SKM-1 (cell line): ENCODE results near the gene DOCK1.
A peak's percentile ranks its signal among the peaks of the same experiment; 100 is the strongest.

ENCODE experiments used
- DNase-seq: peaks from one replicate; lab custom pipeline; 2025; ENCODE audit not compliant: unreplicated experiment; lab: John Stamatoyannopoulos, UW

Gene DOCK1

GRCh38 chr10:127374901-127375300 is 469.7 kb downstream of the DOCK1 start:
- DNase-seq, result no peak

- no peak for DNase-seq
Observed at GRCh38 chr10:127375461-127375860, 470.2 kb downstream of the DOCK1 start.

GRCh38 chr10:127376071-127376470 is 470.8 kb downstream of the DOCK1 start:
- DNase-seq, result no peak

DNA sequence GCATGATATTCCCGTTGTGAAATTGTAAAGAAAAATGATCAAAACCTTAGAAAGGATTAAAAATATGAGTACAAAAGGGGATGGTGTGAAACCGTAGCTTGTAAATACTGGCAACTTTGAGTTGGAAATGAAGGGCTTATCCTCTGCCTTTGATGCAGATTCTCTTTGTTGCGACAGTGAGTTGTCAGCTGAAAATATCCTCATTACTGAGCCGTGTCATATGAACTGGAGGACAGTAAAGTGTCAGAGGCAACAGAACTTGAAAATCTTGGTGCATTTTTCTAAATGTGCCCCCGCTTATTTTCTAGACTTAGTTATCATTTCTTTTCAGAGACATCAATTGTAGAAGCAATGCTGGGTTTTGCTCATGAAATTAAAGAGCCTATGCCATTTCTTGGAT is 473.4 kb downstream of the DOCK1 start:
- no peak for DNase-seq

- no peak for DNase-seq
Observed at GRCh38 chr10:127384532-127384931, 479.3 kb downstream of the DOCK1 start.

- no peak for DNase-seq
Observed at GRCh38 chr10:127385066-127385465, 479.8 kb downstream of the DOCK1 start.

DNA sequence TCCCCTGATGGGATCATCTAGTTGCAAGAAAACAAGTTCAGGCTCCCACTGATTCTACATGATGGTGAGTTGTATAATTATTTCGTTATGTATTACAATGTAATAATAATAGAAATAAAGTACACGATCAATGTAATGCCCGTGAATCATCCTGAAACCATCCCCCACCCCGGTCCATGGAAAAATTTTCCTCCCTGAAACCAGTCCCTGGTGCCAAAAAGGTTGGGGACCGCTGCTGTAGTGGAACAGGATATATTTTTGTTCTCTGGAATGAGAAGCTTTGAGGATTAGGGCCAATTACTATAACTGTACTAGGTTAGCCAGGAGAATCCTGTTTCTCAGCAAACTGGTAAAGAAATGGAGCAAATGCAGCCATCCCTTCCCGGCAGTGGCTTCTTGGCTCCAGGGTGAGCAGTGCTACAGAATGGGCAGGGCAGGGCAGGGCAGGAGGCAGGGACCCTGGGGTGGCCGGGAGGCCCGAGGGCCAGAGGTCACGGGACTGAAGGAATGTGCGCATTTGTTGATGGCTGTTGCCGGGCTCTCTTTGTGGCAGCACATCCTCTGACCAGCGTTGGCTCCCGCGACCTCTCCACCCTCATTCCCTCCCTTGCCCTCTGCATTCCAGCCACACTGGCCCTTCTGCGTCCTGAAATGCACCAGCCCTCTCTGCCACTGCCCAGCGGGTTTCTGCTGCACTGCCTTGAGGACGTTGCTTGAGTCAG is 481.5 kb downstream of the DOCK1 start:
- no peak for DNase-seq

- no peak for DNase-seq
Observed at GRCh38 chr10:127391875-127392274, 486.6 kb downstream of the DOCK1 start.

DNA sequence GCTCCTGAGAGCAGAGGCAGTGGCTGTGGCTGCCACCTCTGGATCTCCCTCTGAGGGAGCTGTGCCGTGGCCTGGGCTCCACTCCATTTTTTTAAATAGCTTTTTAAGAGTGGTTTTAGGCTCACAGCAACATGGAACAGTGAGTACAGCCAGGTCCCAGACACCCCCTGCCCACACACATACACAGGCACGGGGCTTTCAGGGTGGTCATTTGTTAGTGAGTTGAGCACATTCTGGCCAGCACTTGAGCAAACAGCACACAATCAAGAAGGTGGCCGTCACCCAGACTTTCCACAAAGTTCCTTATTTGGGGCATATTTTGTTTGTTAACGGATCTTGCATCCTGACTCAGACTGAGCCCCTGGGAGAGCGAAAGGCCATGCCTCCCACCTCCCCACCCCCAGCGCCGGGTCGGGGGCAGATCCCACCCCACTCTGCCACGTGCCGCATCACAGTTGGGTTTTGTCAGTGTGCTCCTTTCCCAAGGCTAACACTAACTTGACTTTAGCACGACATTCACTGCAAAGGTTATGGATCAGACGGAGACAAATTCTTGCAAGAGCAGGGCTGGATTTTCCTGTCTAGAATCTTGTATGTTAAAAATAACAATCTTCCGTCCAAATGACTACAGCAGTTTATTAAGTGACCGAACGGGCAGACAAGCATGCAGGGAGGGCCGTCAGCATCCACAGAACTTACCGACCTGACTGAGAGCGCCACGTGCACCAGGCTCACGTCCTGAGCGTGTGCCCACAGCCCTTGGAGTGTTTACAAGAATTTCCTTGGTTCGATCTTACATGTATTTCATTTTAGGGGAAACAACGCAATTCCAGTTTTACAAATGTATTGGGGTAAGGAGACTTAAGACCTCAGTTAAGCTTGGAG is 487.4 kb downstream of the DOCK1 start:
- no peak for DNase-seq

DNA sequence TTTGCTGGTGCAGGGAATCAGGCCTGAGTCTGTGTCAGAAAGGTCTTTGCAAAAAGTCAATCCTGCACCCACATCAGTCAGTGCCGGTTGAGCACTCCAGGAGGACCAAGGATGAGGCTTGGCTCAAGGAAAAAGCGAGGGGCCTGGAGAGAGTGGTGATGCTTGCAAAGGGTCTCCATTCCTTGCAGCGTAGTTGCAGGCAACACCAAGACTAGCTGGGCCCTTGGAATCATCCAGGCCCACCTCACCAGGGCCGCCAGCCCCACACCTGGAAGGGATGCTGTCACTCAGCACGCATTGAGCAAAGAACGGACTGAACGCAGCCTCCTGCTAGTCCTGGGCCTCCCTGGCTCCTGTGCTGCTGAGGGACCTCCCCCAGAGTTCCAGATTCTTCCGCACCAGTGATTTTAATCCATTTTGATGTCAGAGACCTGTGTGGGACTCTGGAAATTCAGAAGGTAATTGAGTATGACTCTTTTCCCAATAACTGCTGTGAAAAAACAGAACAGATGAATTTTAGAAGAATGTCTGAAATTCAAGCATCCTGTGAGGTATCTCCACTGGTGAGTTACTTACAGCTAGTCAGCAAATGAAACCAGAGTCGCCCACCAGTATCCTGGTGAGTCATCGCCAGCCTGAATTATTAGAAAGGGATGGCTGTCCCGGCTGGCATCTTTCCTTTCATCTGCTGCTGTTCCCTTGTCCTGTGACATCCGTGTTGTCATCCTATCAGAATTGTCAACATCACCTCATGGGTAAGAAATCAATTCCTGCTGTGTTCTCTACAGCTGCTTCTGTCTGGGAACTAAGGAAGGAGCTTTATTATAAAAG is 493.1 kb downstream of the DOCK1 start:
- DNase-seq, result no peak

DNA sequence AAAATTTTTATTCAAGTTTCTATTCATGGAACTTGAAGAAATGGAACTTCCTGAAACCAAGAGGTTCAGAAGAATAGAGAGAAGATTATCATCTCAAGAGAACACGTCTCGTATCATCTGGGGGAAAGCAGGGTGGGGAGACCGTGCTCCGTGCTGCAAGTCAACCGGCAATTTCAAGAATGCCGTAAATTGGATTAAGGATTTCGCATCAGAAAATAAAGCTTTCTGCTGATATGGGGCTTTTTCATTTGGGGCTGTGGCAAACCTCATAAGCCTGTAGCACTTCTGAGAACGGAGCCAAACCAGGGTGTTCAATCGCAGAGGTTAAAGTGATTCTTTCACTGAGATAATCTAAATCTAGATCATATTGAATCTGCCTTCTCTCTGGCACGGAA is 493.7 kb downstream of the DOCK1 start:
- DNase-seq, result no peak

DNA sequence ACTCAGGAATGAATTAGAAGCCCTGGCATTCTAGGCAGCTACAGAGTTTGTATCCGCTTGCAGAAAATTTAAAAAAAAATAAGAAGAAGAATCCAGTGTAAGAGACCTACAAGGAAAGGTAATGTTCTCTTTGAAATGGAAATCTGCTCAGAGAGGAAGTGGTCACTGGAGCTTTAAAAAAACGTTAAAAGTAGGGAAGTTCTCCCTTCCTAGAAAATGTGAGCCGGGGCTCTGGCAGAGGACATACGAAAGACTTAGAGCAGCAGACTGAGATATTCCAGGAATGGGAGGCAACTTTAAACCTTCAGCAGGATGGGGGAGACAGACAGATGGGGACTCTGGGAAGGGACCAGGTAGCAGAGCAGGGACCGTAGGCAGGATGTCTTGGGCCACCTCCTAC is 494.4 kb downstream of the DOCK1 start:
- DNase-seq, result peak; percentile 30

DNA sequence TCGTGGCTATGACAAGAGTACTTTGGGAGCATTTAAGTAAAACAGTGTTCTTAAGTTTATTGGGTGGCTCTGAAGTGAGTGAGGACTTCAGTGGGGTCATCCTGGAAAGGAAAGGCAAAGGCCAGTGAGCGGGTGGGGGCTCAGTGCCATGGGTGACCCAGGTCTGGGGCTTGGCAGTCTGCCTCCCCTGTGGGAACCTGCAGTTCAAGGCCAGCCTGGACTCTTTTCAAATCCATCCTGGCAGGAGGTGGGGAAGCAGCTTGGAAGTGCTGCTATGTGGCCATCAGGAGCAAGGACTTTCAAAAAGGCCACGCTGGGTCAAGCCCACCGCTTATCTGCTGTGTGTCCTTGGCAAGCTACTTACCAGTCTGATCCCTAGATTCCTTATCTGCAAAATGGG is 495.0 kb downstream of the DOCK1 start:
- DNase-seq, result no peak

GRCh38 chr10:127402596-127403409 is 497.6 kb downstream of the DOCK1 start:
- no peak for DNase-seq

- DNase-seq, result no peak
Observed at GRCh38 chr10:127405221-127405620, 500.0 kb downstream of the DOCK1 start.

DNA sequence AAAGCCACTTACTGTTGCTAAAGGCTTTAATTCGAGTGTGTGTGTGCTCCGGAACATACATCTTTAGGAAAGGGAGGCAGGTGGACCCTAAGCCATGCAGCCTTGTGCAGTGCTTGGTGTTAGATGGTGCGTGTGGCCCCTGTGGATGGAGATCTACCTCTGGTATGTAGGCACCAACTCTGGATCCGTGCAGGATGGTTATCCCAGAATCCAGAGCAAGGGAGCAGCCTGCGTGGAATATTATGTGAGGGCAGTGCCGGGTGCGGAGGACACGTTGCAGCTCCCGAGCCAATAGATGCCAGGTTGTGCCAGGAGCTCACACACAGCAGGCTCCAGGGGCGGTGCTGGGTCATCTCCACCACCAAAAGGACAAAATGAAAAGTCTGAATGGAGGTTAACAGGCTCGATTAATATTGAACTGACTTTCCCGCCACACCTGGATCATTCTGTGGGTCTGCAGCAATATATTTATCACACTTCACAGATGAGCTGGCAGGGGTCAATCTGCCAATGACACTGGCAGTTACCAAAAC is 500.9 kb downstream of the DOCK1 start:
- DNase-seq, result no peak

DNA sequence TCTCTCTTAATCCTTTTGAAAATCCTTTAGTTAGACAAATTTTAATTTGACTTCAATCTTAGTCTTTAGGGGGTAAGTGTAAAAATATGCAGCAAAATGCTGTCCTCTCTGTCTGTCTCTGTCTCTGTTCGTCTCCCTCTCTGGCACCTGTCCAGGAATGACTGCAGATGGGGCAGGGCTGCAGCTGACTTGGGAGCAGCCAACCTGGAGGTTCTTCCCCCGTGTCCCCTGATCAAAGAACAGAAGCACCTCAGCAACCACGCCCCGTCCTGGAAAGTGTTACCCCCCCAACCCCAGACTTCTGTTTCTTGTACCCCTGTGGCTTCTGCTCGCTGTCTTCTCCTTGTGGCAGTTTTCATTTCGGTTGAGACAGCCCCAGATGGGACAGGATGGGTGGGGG is 502.3 kb downstream of the DOCK1 start:
- no peak for DNase-seq

DNA sequence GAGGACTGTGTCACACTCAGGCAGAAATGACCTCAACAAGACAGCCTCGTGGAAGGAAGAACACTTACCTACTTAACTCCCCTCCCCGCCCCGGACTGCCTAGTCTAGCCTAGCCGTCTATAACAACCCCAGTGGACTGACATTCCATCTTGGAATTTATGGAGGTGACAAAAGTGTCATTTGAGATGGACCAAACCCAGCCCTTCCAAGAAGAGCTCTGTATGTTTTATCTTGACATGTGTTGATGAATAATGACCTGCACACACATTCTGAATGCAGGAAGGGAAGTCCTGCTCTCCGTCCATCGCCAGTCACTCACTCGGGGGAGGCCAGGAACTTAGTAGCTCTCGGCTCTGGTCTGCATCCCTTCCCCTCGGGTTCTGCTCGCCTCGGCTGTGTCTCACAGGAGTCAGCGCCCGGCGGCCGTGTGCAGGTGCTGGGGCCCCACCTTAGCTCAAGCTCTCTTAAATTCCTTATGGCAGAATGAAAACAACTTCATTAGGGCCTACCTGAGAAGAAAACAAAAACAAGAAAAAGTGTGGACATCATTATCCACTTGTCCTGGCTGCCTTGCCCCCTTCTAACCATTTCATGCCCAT is 503.0 kb downstream of the DOCK1 start:
- DNase-seq, result no peak

GRCh38 chr10:127408733-127409132 is 503.5 kb downstream of the DOCK1 start:
- no peak for DNase-seq

- DNase-seq, result no peak
Observed at GRCh38 chr10:127410030-127410429, 504.8 kb downstream of the DOCK1 start.
